ENCODE measurements around the gene OASL. TPM values are rescaled to one million over a fixed set of nuclear protein-coding genes. Genes with fewer than 3 reads are reported as not detected.

OASL gene, protein sequence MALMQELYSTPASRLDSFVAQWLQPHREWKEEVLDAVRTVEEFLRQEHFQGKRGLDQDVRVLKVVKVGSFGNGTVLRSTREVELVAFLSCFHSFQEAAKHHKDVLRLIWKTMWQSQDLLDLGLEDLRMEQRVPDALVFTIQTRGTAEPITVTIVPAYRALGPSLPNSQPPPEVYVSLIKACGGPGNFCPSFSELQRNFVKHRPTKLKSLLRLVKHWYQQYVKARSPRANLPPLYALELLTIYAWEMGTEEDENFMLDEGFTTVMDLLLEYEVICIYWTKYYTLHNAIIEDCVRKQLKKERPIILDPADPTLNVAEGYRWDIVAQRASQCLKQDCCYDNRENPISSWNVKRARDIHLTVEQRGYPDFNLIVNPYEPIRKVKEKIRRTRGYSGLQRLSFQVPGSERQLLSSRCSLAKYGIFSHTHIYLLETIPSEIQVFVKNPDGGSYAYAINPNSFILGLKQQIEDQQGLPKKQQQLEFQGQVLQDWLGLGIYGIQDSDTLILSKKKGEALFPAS
- 1 to 10 TPM; 2.4 to 9.7 (median 6.6) TPM for total RNA-seq

DNA sequence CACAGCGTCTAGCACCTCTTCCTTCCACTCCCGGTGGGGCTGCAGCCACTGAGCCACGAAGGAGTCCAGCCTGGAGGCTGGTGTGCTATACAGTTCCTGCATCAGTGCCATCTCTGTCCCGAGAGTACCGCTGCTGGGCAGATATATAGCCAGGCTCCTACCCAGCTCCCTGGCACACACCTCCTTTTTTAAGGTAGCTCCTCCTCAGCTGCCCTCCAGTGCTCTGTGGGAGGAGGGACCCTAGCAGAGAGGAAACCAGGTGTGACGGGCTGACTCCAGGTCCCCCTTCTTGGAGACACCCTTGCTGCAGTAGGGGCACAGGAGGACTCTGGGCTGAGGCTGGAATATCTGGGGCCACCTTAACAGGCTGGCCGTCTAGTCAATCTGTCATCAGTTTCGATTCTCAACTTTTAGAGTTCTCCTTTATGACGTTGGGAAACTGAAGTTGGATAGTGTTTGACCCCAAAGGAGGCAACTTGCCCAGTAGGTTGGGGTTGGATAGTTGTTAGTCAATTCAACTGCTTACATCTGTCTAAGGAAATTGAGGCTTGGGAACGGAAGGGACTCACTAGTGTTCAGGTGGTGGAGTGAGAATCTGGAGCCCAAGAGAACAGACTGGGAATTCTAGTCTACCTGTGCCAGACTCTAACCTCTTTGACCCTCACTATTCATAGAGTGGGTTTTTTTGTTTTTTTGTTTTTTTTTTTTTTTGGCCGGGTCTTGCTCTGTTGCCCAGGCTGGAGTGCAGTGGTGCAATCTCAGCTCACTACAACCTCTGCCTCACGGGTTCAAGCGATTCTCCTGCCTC, at the start of gene OASL:
Gene OASL, minus strand, starts transcription at position 386 of the 808 bp plus-strand sequence. Its CDS starts 275 bp downstream, at position 111.
- peak in 1 of 4 donors; percentile 70 for TF ChIP-seq POLR2A (IDR thresholded peaks at IDR 0.05)
- no peak for TF ChIP-seq CTCF (IDR thresholded peaks at IDR 0.05)
- H3K27ac ChIP-seq = peak within 1 kb of the TSS; percentile 64 to 77 (median 69)
- 1 to 22% methylated on average over 6 to 10 of the region's 13 CpGs for WGBS, 2 donors
- peak within 1 kb of the TSS; percentile 37 to 67 (median 48) for H3K4me3 ChIP-seq
- DNase-seq = no peak
- intact Hi-C loops (cut with DNase I) = no loop called here
- H3K9me3 ChIP-seq = no peaks in the 10 kb centered on the region
- H3K27me3 ChIP-seq = peaks cover 0 to 4% (median 0%) of the 10 kb centered on the region in 4 donors
- H3K4me1 ChIP-seq = peaks cover 2 to 28% (median 4%) of the 10 kb centered on the region in 3 donors
- H3K36me3 ChIP-seq = no peaks in the 10 kb centered on the region

- whole genome bisulfite sequencing, 2 donors = 86 to 94% methylated on average over 6 of the region's 6 CpGs
- H3K4me3 ChIP-seq = no peak overlapping the region
- H3K36me3 ChIP-seq = no peaks in the 10 kb centered on the region
- H3K9me3 ChIP-seq = no peaks in the 10 kb centered on the region
- peaks cover 0 to 1% (median 0%) of the 10 kb centered on the region in 4 donors for H3K27me3 ChIP-seq
- TF ChIP-seq POLR2A (IDR thresholded peaks at IDR 0.05) = no peak
- TF ChIP-seq CTCF (IDR thresholded peaks at IDR 0.05) = no peak
- H3K27ac ChIP-seq = no peak overlapping the region
- intact Hi-C loops (cut with DNase I) = no loop called here
- H3K4me1 ChIP-seq = no peaks in the 10 kb centered on the region
- no peak for DNase-seq
Observed at GRCh38 chr12:121088195-121088585, 49.1 kb upstream of the OASL start.

DNA sequence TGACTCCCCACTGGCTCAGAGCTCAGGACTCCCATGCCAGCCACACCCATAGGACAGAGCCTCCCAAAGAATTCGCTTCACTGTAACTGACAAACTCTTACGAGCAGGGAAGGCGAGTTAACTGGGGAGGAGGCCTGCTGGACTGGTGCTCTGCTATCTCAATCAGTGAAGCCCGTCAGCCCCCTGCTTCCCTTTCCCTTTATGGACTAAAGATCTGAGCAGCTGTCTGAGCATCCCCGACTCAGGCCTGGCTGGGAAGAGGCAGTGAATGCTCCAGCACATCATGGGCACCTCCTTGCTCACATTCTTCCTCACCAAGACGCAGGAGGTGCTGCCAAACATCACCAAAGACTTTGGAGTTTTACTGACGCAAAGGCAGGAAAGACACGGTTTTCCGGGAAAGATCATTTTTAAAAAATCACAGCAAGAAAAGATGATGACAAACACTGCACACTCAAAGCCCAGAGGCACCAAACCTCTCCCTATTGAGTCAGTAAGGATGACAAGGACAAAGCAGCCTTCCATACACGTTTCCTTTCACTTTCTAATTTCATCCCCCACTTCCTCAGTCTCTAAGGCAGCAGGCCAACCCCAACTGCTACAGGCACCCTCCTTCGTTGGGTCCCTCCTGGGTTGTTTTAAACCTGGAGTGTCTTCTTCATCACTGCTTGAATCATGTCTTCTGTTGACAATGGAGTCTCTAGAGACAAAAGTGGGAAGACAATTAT, 48.6 kb upstream of the OASL start:
- Histone ChIP-seq H3K36me3 (no peaks in the 10 kb centered on the region), H3K4me3 (no peak overlapping the region), H3K9me3 (no peaks in the 10 kb centered on the region), H3K4me1 (no peaks in the 10 kb centered on the region), H3K27me3 (no peaks in the 10 kb centered on the region), H3K27ac (no peak overlapping the region)
- TF ChIP-seq CTCF (IDR thresholded peaks at IDR 0.05) (no peak), POLR2A (IDR thresholded peaks at IDR 0.05) (no peak)
- WGBS, 2 donors = 39 to 54% methylated on average over 9 to 10 of the region's 11 CpGs
- no peak for DNase-seq
- intact Hi-C loops (cut with DNase I) = no loop called here

- no peak overlapping the region for H3K27ac ChIP-seq
- no peaks in the 10 kb centered on the region for H3K9me3 ChIP-seq
- no peaks in the 10 kb centered on the region for H3K27me3 ChIP-seq
- TF ChIP-seq CTCF (IDR thresholded peaks at IDR 0.05) = no peak
- intact Hi-C loops (cut with DNase I) = no loop called here
- 77 to 81% methylated on average over 3 to 8 of the region's 8 CpGs for WGBS, 2 donors
- DNase-seq = no peak
- no peaks in the 10 kb centered on the region for H3K4me1 ChIP-seq
- no peak overlapping the region for H3K4me3 ChIP-seq
- H3K36me3 ChIP-seq = no peaks in the 10 kb centered on the region
Observed at GRCh38 chr12:121086781-121087295, 47.8 kb upstream of the OASL start.
